Endothelial cell of umbilical vein (primary cell): ENCODE data around the gene RGS7BP. TPM values are rescaled to one million over a fixed set of nuclear protein-coding genes. Genes with fewer than 3 reads are reported as not detected.

Experiments
- BruUV-seq: library from RNA; stranded (reverse); fragments of 400-500 nt; replicated peaks from 2 replicates; lab custom pipeline; 2021; lab: Mats Ljungman, UMichigan
- CTCF ChIA-PET: fragments of 300-600, 350-600 bp; sonication (Branson Sonifier 250); formaldehyde crosslinking; loops from one replicate; lab custom pipeline; 2021; ENCODE audit warnings: antibody characterized with exemption, inconsistent platforms; lab: Charles Lee
- POLR2A ChIA-PET: fragments of 300-600, 350-600 bp; sonication (Branson Sonifier 250); formaldehyde crosslinking; loops from one replicate; lab custom pipeline; 2021; ENCODE audit warnings: antibody characterized with exemption, inconsistent platforms; lab: Charles Lee
- DNase-seq: peaks from one replicate; pipeline ENCODE4 v3.0.0-alpha.2; 2011; ENCODE audit warnings: low read depth, low spot score
- FAIRE-seq: peaks from 2 replicates; lab custom pipeline; 2011; peaks lifted over from hg19 to GRCh38; lab: Jason Lieb, UNC
- H2AFZ ChIP-seq: 2 replicates; pipeline ENCODE4 v1.6.0; 2012; ENCODE audit warnings: low read depth, low read length, control low read depth, inconsistent platforms
- H3K27ac ChIP-seq: 2 replicates; pipeline ENCODE4 v1.5.1; 2011; ENCODE audit warnings: low read depth, mild to moderate bottlenecking, control low read depth, low read length, moderate library complexity; ENCODE audit not compliant: insufficient read depth
- H3K27me3 ChIP-seq, 2 experiments: 2 replicates each; pipeline versions ENCODE4 v1.6.0 to v1.6.1; 2011; ENCODE audit warnings: low read length in 2 of 2, mixed read lengths in 1 of 2; ENCODE audit not compliant: control insufficient read depth in 2 of 2, insufficient read depth in 2 of 2
- H3K36me3 ChIP-seq, 2 experiments: 2 replicates in 1 of 2; 3 replicates in 1 of 2; pipeline ENCODE4 v1.5.1; 2011; ENCODE audit warnings: low read length in 2 of 2, mild to moderate bottlenecking in 1 of 2, moderate library complexity in 1 of 2; ENCODE audit not compliant: control insufficient read depth in 2 of 2, insufficient read depth in 2 of 2; ENCODE audit errors: extremely low read depth in 1 of 2
- H3K4me1 ChIP-seq: 3 replicates; pipeline ENCODE4 v1.5.1; 2011; ENCODE audit warnings: mild to moderate bottlenecking, low read length; ENCODE audit not compliant: control insufficient read depth, insufficient read depth; ENCODE audit errors: extremely low read depth
- H3K4me2 ChIP-seq: 2 replicates; pipeline ENCODE4 v1.6.1; 2011; ENCODE audit warnings: low read length, control low read depth, mixed read lengths; ENCODE audit not compliant: insufficient read depth
- H3K4me3 ChIP-seq, 3 experiments: fragments of 200-600 bp in 1 of 3; sonication (generic), shearing (Covaris generic) in 1 of 3; replicated peaks in 1 of 3; 2 replicates each; pipeline ENCODE4 v1.5.1; 2011 to 2016; ENCODE audit warnings: control low read depth in 3 of 3, low read length in 3 of 3, mild to moderate bottlenecking in 2 of 3, inconsistent platforms in 1 of 3, low read depth in 1 of 3, moderate library complexity in 1 of 3; ENCODE audit not compliant: insufficient read depth in 1 of 3
- H3K79me2 ChIP-seq: 2 replicates; pipeline ENCODE4 v1.6.0; 2012; ENCODE audit warnings: low read length, inconsistent platforms; ENCODE audit not compliant: control insufficient read depth, insufficient read depth
- H3K9ac ChIP-seq: replicated peaks from 2 replicates; pipeline ENCODE3; 2011; ENCODE audit warnings: low read length, control low read depth; ENCODE audit not compliant: insufficient read depth; ENCODE audit errors: extremely low read depth
- H3K9me1 ChIP-seq: replicated peaks from 3 replicates; pipeline ENCODE4 v1.6.0; 2011; ENCODE audit warnings: mild to moderate bottlenecking, low read length; ENCODE audit not compliant: control insufficient read depth, insufficient read depth; ENCODE audit errors: extremely low read depth
- H3K9me3 ChIP-seq: replicated peaks from 2 replicates; pipeline ENCODE4 v1.5.1; 2012; ENCODE audit warnings: low read length, inconsistent platforms; ENCODE audit not compliant: control insufficient read depth, insufficient read depth
- H4K20me1 ChIP-seq: replicated peaks from 2 replicates; pipeline ENCODE3; 2011; ENCODE audit warnings: mild to moderate bottlenecking, low read length; ENCODE audit not compliant: control insufficient read depth, insufficient read depth; ENCODE audit errors: extremely low read depth
- EZH2 ChIP-seq: IDR thresholded peaks from 2 replicates; pipeline ENCODE4 v1.6.1; 2012; ENCODE audit warnings: borderline replicate concordance, low read depth, mild to moderate bottlenecking, moderate library complexity, low read length, inconsistent platforms; ENCODE audit not compliant: severe bottlenecking
- FOS ChIP-seq: IDR thresholded peaks from 2 replicates; pipeline ENCODE4 v1.6.1; 2011; ENCODE audit warnings: mild to moderate bottlenecking, low read length, moderate library complexity, borderline replicate concordance; ENCODE audit not compliant: insufficient read depth
- GATA2 ChIP-seq: IDR thresholded peaks from 2 replicates; pipeline ENCODE4 v1.7.0; 2011; ENCODE audit warnings: low read depth, mild to moderate bottlenecking, moderate library complexity, mixed read lengths, low read length; ENCODE audit not compliant: insufficient read length, insufficient read depth
- JUN ChIP-seq: IDR thresholded peaks from 2 replicates; pipeline ENCODE4 v1.6.1; 2011; ENCODE audit warnings: borderline replicate concordance, low read depth; ENCODE audit not compliant: insufficient read length, insufficient read depth
- MYC ChIP-seq: IDR thresholded peaks from one replicate; pipeline ENCODE4 v1.6.1; 2011; ENCODE audit warnings: mild to moderate bottlenecking, low read depth, low read length
- POLR2A ChIP-seq: IDR thresholded peaks from 2 replicates; pipeline ENCODE4 v1.6.1; 2012; ENCODE audit warnings: low read depth, mild to moderate bottlenecking, control low read depth, low read length
- POLR2AphosphoS5 ChIP-seq: IDR thresholded peaks from 2 replicates; pipeline ENCODE4 v1.6.1; 2012; ENCODE audit warnings: low read depth, mild to moderate bottlenecking, control low read depth, low read length, moderate library complexity; ENCODE audit not compliant: insufficient read depth
- dilution Hi-C: fragments of 300-500 bp; cut with MboI; formaldehyde crosslinking; loops from one replicate; pipeline ENCODE4 v1.15.0; 2019; ENCODE audit warnings: low sequenced_read_pairs; ENCODE audit not compliant: extremely low pct_ligation_motif_present
- intact Hi-C: fragments of 100-400 bp; cut with micrococcal nuclease; formaldehyde crosslinking; loops from one replicate; pipeline ENCODE4 v1.10.0; 2022
- polyA plus RNA-seq, 4 experiments: library from polyadenylated mRNA; depleted of rRNA in 3 of 4; stranded (reverse) in 3 of 4; unstranded in 1 of 4; fragments of >200 nt; gene quantifications; 2 replicates each; pipeline versions ENCODE4 v1.2.1 to v1.2.3, GENCODE V29; 2011 to 2012; ENCODE audit warnings: missing spikeins in 1 of 4
- total RNA-seq: library from RNA; stranded (reverse); gene quantifications from 2 replicates; pipeline ENCODE4 v1.2.3, GENCODE V29; 2021
- TF ChIP-seq, protein P1 (sequence below), 2 donors: IDR thresholded peaks; 1 replicate in 1 of 2; 2 replicates in 1 of 2; pipeline ENCODE4 v1.5.1; 2011; ENCODE audit warnings: low read length in 2 of 2, mild to moderate bottlenecking in 2 of 2, moderate library complexity in 2 of 2, control low read depth in 1 of 2, inconsistent platforms in 1 of 2, low read depth in 1 of 2; ENCODE audit not compliant: insufficient read depth in 1 of 2; ENCODE audit errors: extremely low read depth in 1 of 2
- TF ChIP-seq, protein P2 (sequence below): IDR thresholded peaks from 2 replicates; pipeline ENCODE4 v1.6.1; 2011; ENCODE audit not compliant: insufficient read depth, insufficient read length

The RGS7BP gene
- total and polyA plus RNA-seq, 2 donors (not counting 3 experiments of a cell fraction or from before 2014, with no cell fraction given) = 0.51 to 2.0 TPM

DNA sequence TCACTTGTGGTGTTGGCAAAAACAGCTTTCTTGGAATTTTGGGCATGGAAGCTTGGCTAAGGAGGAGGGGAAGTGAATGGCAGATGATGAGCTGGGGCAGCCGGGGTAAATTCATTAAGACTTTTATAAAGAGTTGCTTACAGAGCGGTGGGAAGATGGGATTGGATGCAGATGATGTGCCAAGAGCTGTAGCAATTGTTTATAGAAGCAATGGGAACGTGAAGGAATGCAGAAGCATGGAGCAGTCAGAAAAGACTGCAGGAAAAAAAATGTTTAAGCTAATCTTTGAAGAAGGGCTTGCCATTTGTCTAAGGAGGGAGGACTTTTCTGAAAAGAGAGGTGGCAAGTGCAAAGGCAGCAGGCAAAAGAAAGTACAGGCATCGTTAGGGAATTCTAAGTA, 97.9 kb downstream of the RGS7BP start:
- H3K4me1 ChIP-seq = no peaks in the 10 kb centered on the region
- no peaks in the 10 kb centered on the region for H3K9me3 ChIP-seq
- peaks cover 7 to 13% of the 10 kb centered on the region in 2 experiments for H3K27me3 ChIP-seq
- ChIA-PET POLR2A (no interaction called here), CTCF (interaction anchor here (0.8 to 1.1 kb wide), 3 partner anchors 9 to 12 kb away, joined by 3 to 5 read pairs (median 3); no protein-coding TSS in a partner anchor)
- no peak overlapping the region for H2AFZ ChIP-seq
- H3K9ac ChIP-seq = no peak overlapping the region
- no peak overlapping the region for H3K4me3 ChIP-seq
- no TSS peak for BruUV-seq
- H3K4me2 ChIP-seq = no peak overlapping the region
- dilution Hi-C loops (no loop called here), intact Hi-C loops (no loop called here)
- H3K79me2 ChIP-seq = no peaks in the 10 kb centered on the region
- no peak for FAIRE-seq
- H4K20me1 ChIP-seq = no peaks in the 10 kb centered on the region
- no peaks in the 10 kb centered on the region for H3K36me3 ChIP-seq
- TF ChIP-seq GATA2 (no peak), MYC (no peak), POLR2A (no peak), FOS (no peak), POLR2AphosphoS5 (no peak), EZH2 (no peak), JUN (no peak)
- TF ChIP-seq, protein P1, sequence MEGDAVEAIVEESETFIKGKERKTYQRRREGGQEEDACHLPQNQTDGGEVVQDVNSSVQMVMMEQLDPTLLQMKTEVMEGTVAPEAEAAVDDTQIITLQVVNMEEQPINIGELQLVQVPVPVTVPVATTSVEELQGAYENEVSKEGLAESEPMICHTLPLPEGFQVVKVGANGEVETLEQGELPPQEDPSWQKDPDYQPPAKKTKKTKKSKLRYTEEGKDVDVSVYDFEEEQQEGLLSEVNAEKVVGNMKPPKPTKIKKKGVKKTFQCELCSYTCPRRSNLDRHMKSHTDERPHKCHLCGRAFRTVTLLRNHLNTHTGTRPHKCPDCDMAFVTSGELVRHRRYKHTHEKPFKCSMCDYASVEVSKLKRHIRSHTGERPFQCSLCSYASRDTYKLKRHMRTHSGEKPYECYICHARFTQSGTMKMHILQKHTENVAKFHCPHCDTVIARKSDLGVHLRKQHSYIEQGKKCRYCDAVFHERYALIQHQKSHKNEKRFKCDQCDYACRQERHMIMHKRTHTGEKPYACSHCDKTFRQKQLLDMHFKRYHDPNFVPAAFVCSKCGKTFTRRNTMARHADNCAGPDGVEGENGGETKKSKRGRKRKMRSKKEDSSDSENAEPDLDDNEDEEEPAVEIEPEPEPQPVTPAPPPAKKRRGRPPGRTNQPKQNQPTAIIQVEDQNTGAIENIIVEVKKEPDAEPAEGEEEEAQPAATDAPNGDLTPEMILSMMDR (IDR thresholded peaks at IDR 0.05; ENCODE audit: extremely low read depth in 1 of 2, insufficient read depth in 1 of 2, low read depth in 1 of 2, low read length in 2 of 2) = no peak
- TF ChIP-seq, protein P2, sequence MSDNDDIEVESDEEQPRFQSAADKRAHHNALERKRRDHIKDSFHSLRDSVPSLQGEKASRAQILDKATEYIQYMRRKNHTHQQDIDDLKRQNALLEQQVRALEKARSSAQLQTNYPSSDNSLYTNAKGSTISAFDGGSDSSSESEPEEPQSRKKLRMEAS = no peak
- no peaks in the 10 kb centered on the region for H3K9me1 ChIP-seq
- no peak overlapping the region for H3K27ac ChIP-seq
- DNase-seq = no peak
